ENCODE results near the gene PCBP3.

The PCBP3 gene

GRCh38 chr21:45918011-45918410 is 274.5 kb downstream of the PCBP3 start:
- DNase-seq = no peak

GRCh38 chr21:45918835-45919447 is 275.4 kb downstream of the PCBP3 start:
- DNase-seq = no peak

- no peak for DNase-seq
Measured at GRCh38 chr21:45919593-45919992, 276.1 kb downstream of the PCBP3 start.

GRCh38 chr21:45920824-45921600 is 277.5 kb downstream of the PCBP3 start:
- DNase-seq = no peak

- DNase-seq = no peak
Measured at GRCh38 chr21:45921917-45922316, 278.4 kb downstream of the PCBP3 start.

GRCh38 chr21:45922648-45923047 is 279.1 kb downstream of the PCBP3 start:
- DNase-seq = no peak

GRCh38 chr21:45923146-45923545 is 279.6 kb downstream of the PCBP3 start:
- DNase-seq = peak; percentile 51

- no peak for DNase-seq
Measured at GRCh38 chr21:45926281-45926680, 282.8 kb downstream of the PCBP3 start.

GRCh38 chr21:45927032-45927431 is 283.5 kb downstream of the PCBP3 start:
- no peak for DNase-seq

GRCh38 chr21:45927851-45928850 is 284.6 kb downstream of the PCBP3 start:
- DNase-seq = no peak

- no peak for DNase-seq
Measured at GRCh38 chr21:45929449-45929848, 285.9 kb downstream of the PCBP3 start.

- no peak for DNase-seq
Measured at GRCh38 chr21:45930231-45930760, 286.8 kb downstream of the PCBP3 start.

- no peak for DNase-seq
Measured at GRCh38 chr21:45930792-45931191, 287.3 kb downstream of the PCBP3 start.

GRCh38 chr21:45931397-45931969 is 288.0 kb downstream of the PCBP3 start:
- no peak for DNase-seq

GRCh38 chr21:45932922-45933502 is 289.5 kb downstream of the PCBP3 start:
- DNase-seq = no peak

- DNase-seq = no peak
Measured at GRCh38 chr21:45934085-45934484, 290.6 kb downstream of the PCBP3 start.

- no peak for DNase-seq
Measured at GRCh38 chr21:45934554-45934953, 291.0 kb downstream of the PCBP3 start.

GRCh38 chr21:45935628-45936027 is 292.1 kb downstream of the PCBP3 start:
- DNase-seq = no peak

GRCh38 chr21:45937721-45938452 is 294.4 kb downstream of the PCBP3 start:
- DNase-seq = no peak

GRCh38 chr21:45938453-45938755 is 294.9 kb downstream of the PCBP3 start:
- no peak for DNase-seq

- DNase-seq = no peak
Measured at GRCh38 chr21:45938811-45939520, 295.4 kb downstream of the PCBP3 start.

Measured in activated CD4-positive, CD25-positive, alpha-beta regulatory T cell treated with anti-CD3 and anti-CD28 coated beads, Interleukin-2, amount 50 U/mL, for 72 hours (primary cell).